22Rv1 (cell line): Measurements from ENCODE around the gene ALOX15.

ENCODE experiments used
- ZFX ChIP-seq: fragments of 450-650 bp; IDR thresholded peaks from 2 replicates; pipeline ENCODE4 v1.6.1; 2017; ENCODE audit warnings: antibody characterized with exemption, borderline replicate concordance
- TF ChIP-seq, protein P1 (sequence below): fragments of 450-650 bp; IDR thresholded peaks from 2 replicates; pipeline ENCODE4 v1.5.1; 2017; ENCODE audit warnings: mild to moderate bottlenecking

DNA sequence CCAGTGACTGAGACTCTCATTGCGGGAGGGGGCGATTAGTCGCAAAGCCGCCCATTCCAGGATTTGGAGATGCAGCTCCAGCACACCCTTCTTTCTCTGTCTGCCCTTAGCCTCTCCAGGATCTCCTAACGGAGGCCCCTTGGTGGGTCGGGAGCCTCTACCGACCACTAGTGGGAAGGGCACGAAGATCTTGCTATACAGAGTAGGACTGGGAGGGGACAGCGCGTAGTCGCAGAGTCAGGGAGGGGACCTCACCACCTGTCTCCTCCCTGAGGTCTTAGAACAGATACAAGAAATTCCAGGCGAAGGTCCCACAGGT is 57.7 kb downstream of the ALOX15 start:
- TF ChIP-seq, protein P1, sequence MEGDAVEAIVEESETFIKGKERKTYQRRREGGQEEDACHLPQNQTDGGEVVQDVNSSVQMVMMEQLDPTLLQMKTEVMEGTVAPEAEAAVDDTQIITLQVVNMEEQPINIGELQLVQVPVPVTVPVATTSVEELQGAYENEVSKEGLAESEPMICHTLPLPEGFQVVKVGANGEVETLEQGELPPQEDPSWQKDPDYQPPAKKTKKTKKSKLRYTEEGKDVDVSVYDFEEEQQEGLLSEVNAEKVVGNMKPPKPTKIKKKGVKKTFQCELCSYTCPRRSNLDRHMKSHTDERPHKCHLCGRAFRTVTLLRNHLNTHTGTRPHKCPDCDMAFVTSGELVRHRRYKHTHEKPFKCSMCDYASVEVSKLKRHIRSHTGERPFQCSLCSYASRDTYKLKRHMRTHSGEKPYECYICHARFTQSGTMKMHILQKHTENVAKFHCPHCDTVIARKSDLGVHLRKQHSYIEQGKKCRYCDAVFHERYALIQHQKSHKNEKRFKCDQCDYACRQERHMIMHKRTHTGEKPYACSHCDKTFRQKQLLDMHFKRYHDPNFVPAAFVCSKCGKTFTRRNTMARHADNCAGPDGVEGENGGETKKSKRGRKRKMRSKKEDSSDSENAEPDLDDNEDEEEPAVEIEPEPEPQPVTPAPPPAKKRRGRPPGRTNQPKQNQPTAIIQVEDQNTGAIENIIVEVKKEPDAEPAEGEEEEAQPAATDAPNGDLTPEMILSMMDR = peak; percentile 18; the same call in 1 of the 2 replicates
- no peak for TF ChIP-seq ZFX
